T-cell (primary cell): ENCODE data around the gene RSL1D1. TPM values are rescaled to one million over a fixed set of nuclear protein-coding genes. Genes with fewer than 3 reads are reported as not detected.
A peak's percentile ranks its signal among the peaks of the same experiment; 100 is the strongest.
"Not testable (repeated sequence)": the region's sequence is repeated elsewhere in the genome, so short reads cannot be mapped to it uniquely, and the experiment has no call there.

Experiments used
- ATAC-seq, 4 experiments: fragments of 200-7000 bp in 3 of 4; fragments of 150-1000 bp in 1 of 4; cut with Tn5 transposase; replicated peaks in 1 of 4; 1 replicate in 3 of 4; 2 replicates in 1 of 4; pipeline ENCODE4 v1.10.0; 2021; ENCODE audit warnings: moderate library complexity in 3 of 4, mild to moderate bottlenecking in 2 of 4, moderate number of reproducible peaks in 1 of 4
- CTCF ChIA-PET, 2 donors: fragments of 300-600 bp; sonication (Branson Sonifier 250); formaldehyde crosslinking; loops; one replicate each; lab custom pipeline; 2022; ENCODE audit warnings: antibody characterized with exemption in 2 of 2; lab: Charles Lee
- POLR2A ChIA-PET, 2 donors: fragments of 300-600 bp; sonication (Branson Sonifier 250); formaldehyde crosslinking; loops; one replicate each; lab custom pipeline; 2022; ENCODE audit warnings: antibody characterized with exemption in 2 of 2; lab: Charles Lee
- DNase-seq, 35 experiments: peaks; one replicate each; pipeline versions ENCODE4 v3.0.0 to v3.0.0-alpha.2; 2013 to 2023
- H3K27ac ChIP-seq: one replicate; pipeline ENCODE4 v1.5.1; 2013; ENCODE audit warnings: low read length
- H3K27me3 ChIP-seq, 2 experiments: replicated peaks in 1 of 2; 1 replicate in 1 of 2; 2 replicates in 1 of 2; pipeline versions ENCODE4 v1.6.1 to v1.7.0; 2013; ENCODE audit warnings: low read length in 1 of 2, mixed read lengths in 1 of 2; ENCODE audit not compliant: control insufficient read depth in 2 of 2, insufficient read depth in 2 of 2; ENCODE audit errors: extremely low read depth in 1 of 2
- H3K36me3 ChIP-seq, 2 donors: 1 replicate in 1 of 2; 2 replicates in 1 of 2; pipeline versions ENCODE4 v1.6.1 to v1.7.0; 2013; ENCODE audit warnings: low read length in 1 of 2; ENCODE audit not compliant: control insufficient read depth in 2 of 2, insufficient read depth in 1 of 2; ENCODE audit errors: extremely low read depth in 1 of 2
- H3K4me1 ChIP-seq, 2 experiments: 1 replicate in 1 of 2; 2 replicates in 1 of 2; pipeline versions ENCODE4 v1.6.1 to v1.7.0; 2013; ENCODE audit warnings: low read length in 2 of 2, mixed read lengths in 1 of 2; ENCODE audit not compliant: insufficient read depth in 2 of 2, control insufficient read depth in 1 of 2; ENCODE audit errors: extremely low read depth in 1 of 2
- H3K4me3 ChIP-seq, 2 donors: 1 replicate in 1 of 2; 2 replicates in 1 of 2; pipeline versions ENCODE4 v1.5.1 to v1.7.0; 2013; ENCODE audit warnings: mild to moderate bottlenecking in 2 of 2, low read length in 1 of 2, moderate library complexity in 1 of 2; ENCODE audit not compliant: control insufficient read depth in 1 of 2; ENCODE audit errors: extremely low read depth in 1 of 2
- H3K9me3 ChIP-seq: 2 replicates; pipeline ENCODE4 v1.7.0; 2013
- H3K27ac Mint-ChIP-seq, 2 donors: one replicate each; pipeline ENCODE4 v1.8.0; 2020 to 2021; ENCODE audit warnings: mild to moderate bottlenecking in 2 of 2, mixed read lengths in 2 of 2
- H3K27me3 Mint-ChIP-seq, 2 donors: one replicate each; pipeline ENCODE4 v1.8.0; 2021 to 2022; ENCODE audit warnings: mixed read lengths in 2 of 2
- H3K36me3 Mint-ChIP-seq: one replicate; pipeline ENCODE4 v1.8.0; 2021; ENCODE audit warnings: mixed read lengths
- H3K4me1 Mint-ChIP-seq, 3 donors: one replicate each; pipeline ENCODE4 v1.8.0; 2020 to 2022; ENCODE audit warnings: mixed read lengths in 3 of 3, mild to moderate bottlenecking in 1 of 3
- H3K4me3 Mint-ChIP-seq, 3 donors: one replicate each; pipeline ENCODE4 v1.8.0; 2020 to 2022; ENCODE audit warnings: mild to moderate bottlenecking in 3 of 3, mixed read lengths in 3 of 3, moderate library complexity in 3 of 3
- H3K9me3 Mint-ChIP-seq, 3 donors: one replicate each; pipeline ENCODE4 v1.8.0; 2020 to 2022; ENCODE audit warnings: mixed read lengths in 3 of 3
- WGBS: methylation state at CpG from one replicate; pipeline ENCODE4 v1.1.5; 2013; ENCODE audit warnings: missing lambda C conversion rate; ENCODE audit not compliant: insufficient coverage; 5-methylcytosine and 5-hydroxymethylcytosine counted together
- total RNA-seq, 35 experiments: library from RNA in 6 of 35; stranded (reverse) in 6 of 35; fragments of 120-200 nt in 1 of 35; gene quantifications; one replicate each; pipeline versions ENCODE4 v1.2.1 to v1.2.4 and lab custom pipeline; 2013 to 2026

The RSL1D1 gene
- total RNA-seq, 5 donors from 2014 or later (not counting 1 experiment from before 2014, with no cell fraction given) = 165 to 205 (median 180) TPM

DNA sequence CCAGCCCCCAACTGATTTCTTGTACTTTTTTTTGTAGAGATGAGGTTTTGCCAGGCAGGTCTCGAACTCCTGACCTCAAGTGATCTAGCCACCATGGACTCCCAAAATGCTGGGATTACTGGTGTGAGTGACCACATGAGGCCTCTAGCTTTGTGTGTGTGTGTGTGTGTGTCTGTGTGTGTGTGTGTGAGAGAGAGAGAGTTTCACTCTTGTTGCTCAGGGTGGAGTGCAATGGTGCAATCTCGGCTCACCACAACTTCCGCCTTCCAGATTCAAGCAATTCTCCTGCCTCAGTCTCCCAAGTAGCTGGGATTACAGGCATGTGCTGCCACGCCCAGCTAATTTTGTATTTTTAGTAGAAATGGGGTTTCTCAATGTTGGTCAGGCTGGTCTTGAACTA lies 36.5 kb downstream of the RSL1D1 start:
- no CpG with 5 or more reads among the region's 4 CpGs for WGBS
- CTCF ChIA-PET, H3K36me3 ChIP-seq, H3K4me1 ChIP-seq, H3K27ac ChIP-seq, H3K9me3 Mint-ChIP-seq, H3K4me3 Mint-ChIP-seq, DNase-seq, H3K27me3 ChIP-seq, ATAC-seq, H3K27me3 Mint-ChIP-seq, H3K9me3 ChIP-seq, H3K4me3 ChIP-seq, H3K36me3 Mint-ChIP-seq, H3K27ac Mint-ChIP-seq: not testable (repeated sequence)
- POLR2A ChIA-PET = interaction anchor here in 1 of 2 donors (0.9 kb wide), 1 partner anchor 13 kb away, joined by 3 read pairs; no protein-coding TSS in a partner anchor
- H3K4me1 Mint-ChIP-seq = peaks cover 7 to 12% (median 10%) of the 10 kb centered on the region in 3 donors

- Mint-ChIP-seq H3K27me3 (no peaks in the 10 kb centered on the region), H3K36me3 (no peaks in the 10 kb centered on the region), H3K27ac (no peak overlapping the region), H3K9me3 (no peaks in the 10 kb centered on the region), H3K4me3 (no peak overlapping the region), H3K4me1 (peaks cover 10% of the 10 kb centered on the region in 3 donors)
- H3K36me3 ChIP-seq = no peaks in the 10 kb centered on the region
- peaks cover 0 to 15% of the 10 kb centered on the region in 2 experiments for H3K27me3 ChIP-seq
- POLR2A ChIA-PET = no interaction called here
- WGBS = 40% methylated on average over 1 of the region's 8 CpGs
- no peak overlapping the region for H3K4me3 ChIP-seq
- no peak for DNase-seq
- CTCF ChIA-PET = no interaction called here
- no peak for ATAC-seq
- H3K9me3 ChIP-seq = no peaks in the 10 kb centered on the region
- no peak overlapping the region for H3K27ac ChIP-seq
- H3K4me1 ChIP-seq = no peaks in the 10 kb centered on the region
Measured at GRCh38 chr16:11806721-11807120, 44.6 kb downstream of the RSL1D1 start.

DNA sequence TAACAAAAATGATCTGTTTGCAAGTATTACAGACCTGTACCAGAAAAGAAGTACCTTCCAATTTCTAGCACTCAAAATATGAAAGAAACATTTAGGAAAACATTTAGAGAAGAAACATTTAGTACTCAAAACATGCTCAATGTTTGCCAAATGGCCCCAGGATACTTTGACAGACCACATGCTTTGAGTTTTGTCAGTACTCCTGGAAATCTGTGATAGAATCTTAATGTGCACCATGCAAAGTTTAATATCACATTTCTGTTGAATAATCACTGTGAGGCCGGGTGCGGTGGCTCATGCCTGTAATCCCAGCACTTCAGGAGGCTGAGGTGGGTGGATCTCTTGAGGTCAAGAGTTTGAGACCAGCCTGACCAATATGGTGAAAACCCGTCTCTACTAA lies 45.8 kb downstream of the RSL1D1 start:
- Histone ChIP-seq H3K36me3 (no peaks in the 10 kb centered on the region), H3K27me3 (peaks cover 0 to 13% of the 10 kb centered on the region in 2 experiments), H3K27ac (no peak overlapping the region), H3K4me3 (no peak overlapping the region), H3K9me3 (no peaks in the 10 kb centered on the region), H3K4me1 (peaks cover 0 to under 1% of the 10 kb centered on the region in 2 experiments)
- Mint-ChIP-seq H3K27me3 (no peaks in the 10 kb centered on the region), H3K4me1 (peaks cover 14 to 17% (median 16%) of the 10 kb centered on the region in 3 donors), H3K27ac (no peak overlapping the region), H3K36me3 (no peaks in the 10 kb centered on the region), H3K4me3 (no peak overlapping the region), H3K9me3 (no peaks in the 10 kb centered on the region)
- POLR2A ChIA-PET = interaction anchor here in 1 of 2 donors (0.6 kb wide), 1 partner anchor 254 kb away, joined by 3 read pairs; no protein-coding TSS in a partner anchor
- ATAC-seq (no peak), DNase-seq (no peak)
- CTCF ChIA-PET = no interaction called here
- 100% methylated on average over 2 of the region's 3 CpGs for WGBS

- H3K27me3 Mint-ChIP-seq = no peaks in the 10 kb centered on the region
- CTCF ChIA-PET = no interaction called here
- ATAC-seq (no peak), DNase-seq (no peak)
- no peak overlapping the region for H3K27ac ChIP-seq
- no peak overlapping the region for H3K27ac Mint-ChIP-seq
- H3K4me1 ChIP-seq = peaks cover 18 to 31% of the 10 kb centered on the region in 2 experiments
- no peaks in the 10 kb centered on the region for H3K27me3 ChIP-seq
- no peak overlapping the region for H3K4me3 Mint-ChIP-seq
- no peaks in the 10 kb centered on the region for H3K36me3 Mint-ChIP-seq
- H3K9me3 ChIP-seq = no peaks in the 10 kb centered on the region
- peaks cover 36 to 42% (median 40%) of the 10 kb centered on the region in 3 donors for H3K4me1 Mint-ChIP-seq
- H3K4me3 ChIP-seq = no peak overlapping the region
- no peaks in the 10 kb centered on the region for H3K36me3 ChIP-seq
- 100% methylated on average over 1 of the region's 3 CpGs for WGBS
- no peaks in the 10 kb centered on the region for H3K9me3 Mint-ChIP-seq
- POLR2A ChIA-PET = no interaction called here
Measured at GRCh38 chr16:11801481-11802021, 49.8 kb downstream of the RSL1D1 start.

DNA sequence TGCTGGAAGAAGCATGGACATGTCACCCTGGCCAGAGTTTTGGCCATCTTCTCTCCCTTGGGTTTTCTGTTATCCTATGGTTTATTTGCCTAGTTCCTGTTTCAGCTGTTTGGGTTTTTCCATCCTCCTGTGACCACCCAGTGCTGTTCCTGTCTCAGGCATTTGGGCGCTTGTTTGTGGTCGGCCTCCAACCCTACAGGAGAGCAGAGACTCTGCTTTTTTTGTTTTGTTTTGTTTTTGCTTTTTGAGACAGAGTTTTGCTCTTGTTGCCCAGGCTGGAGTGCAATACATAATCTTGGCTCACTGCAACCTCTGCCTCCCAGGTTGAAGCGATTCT lies 51.0 kb downstream of the RSL1D1 start:
- Histone ChIP-seq H3K4me1 (peaks cover 18 to 41% of the 10 kb centered on the region in 2 experiments), H3K4me3 (no peak overlapping the region), H3K9me3 (no peaks in the 10 kb centered on the region), H3K27me3 (no peaks in the 10 kb centered on the region), H3K36me3 (no peaks in the 10 kb centered on the region), H3K27ac (no peak overlapping the region)
- ChIA-PET POLR2A (interaction anchor here in 1 of 2 donors (0.7 kb wide), 1 partner anchor 13 kb away, joined by 3 read pairs; no protein-coding TSS in a partner anchor), CTCF (no interaction called here)
- whole genome bisulfite sequencing = 100% methylated on average over 1 of the region's 3 CpGs
- Mint-ChIP-seq H3K9me3 (no peaks in the 10 kb centered on the region), H3K4me3 (peak overlapping the region in 2 of 3 donors; percentile 61 to 93), H3K4me1 (peaks cover 44 to 50% (median 49%) of the 10 kb centered on the region in 3 donors), H3K27ac (peak overlapping the region; percentile 94 to 98), H3K27me3 (no peaks in the 10 kb centered on the region), H3K36me3 (no peaks in the 10 kb centered on the region)
- no peak for ATAC-seq
- DNase-seq = no peak

DNA sequence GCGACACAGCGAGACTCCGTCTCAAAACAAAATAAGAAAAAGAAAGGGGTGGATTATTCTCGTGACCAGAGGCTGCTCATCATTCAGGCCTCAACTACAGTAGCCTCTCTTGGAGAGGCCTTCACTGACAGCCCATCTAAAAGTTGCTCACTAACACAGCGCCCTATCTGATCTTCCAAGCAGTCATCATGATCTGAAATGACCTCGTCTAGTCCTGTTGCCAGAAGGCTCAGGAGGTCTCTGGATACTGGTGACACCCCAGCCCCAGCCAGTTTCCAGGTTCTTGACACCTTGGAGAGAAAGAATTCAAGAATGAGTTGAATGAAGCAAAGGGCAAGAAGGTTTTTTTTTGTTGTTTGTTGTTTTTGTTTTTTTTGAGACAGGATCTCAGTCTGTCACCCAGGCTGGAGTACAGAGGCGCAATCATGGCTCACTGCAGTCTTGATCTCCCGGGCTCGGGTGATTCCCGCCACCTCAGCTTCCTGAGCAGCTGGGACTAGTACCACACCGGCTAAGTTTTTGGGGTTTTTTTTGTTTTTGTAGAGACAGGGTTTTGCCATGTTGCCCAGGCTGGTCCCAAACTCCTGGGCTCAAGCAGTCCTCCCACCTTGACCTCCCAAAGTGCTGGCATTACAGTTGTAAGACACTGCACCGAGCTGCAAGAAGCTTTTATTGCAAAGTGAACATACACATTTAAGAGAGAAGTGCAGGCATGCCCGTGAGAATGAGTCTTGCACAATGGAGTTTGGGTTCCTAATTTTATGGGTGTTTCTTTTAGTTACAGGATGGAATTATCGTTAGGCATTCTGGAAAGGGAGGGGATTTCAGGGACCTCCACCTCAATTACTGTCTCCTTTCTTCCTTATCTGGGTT lies 51.6 kb downstream of the RSL1D1 start:
- H3K27ac ChIP-seq = no peak overlapping the region
- ChIA-PET CTCF (interaction anchor here in 1 of 2 donors (0.6 to 4.0 kb wide), 2 partner anchors 14 to 59 kb away, joined by 3 to 37 read pairs; no protein-coding TSS in a partner anchor), POLR2A (interaction anchor here (0.7 to 1.1 kb wide), 3 partner anchors 9 to 13 kb away, joined by 3 to 6 read pairs (median 5); no protein-coding TSS in a partner anchor)
- Mint-ChIP-seq H3K27me3 (no peaks in the 10 kb centered on the region), H3K4me1 (peaks cover 50 to 56% (median 55%) of the 10 kb centered on the region in 3 donors), H3K4me3 (peak overlapping the region; percentile 61 to 93 (median 92)), H3K9me3 (no peaks in the 10 kb centered on the region), H3K27ac (peak overlapping the region; percentile 94 to 98), H3K36me3 (peaks cover 4% of the 10 kb centered on the region)
- WGBS = 41% methylated on average over 5 of the region's 14 CpGs
- H3K9me3 ChIP-seq = no peaks in the 10 kb centered on the region
- peak in 1 of 4 experiments; percentile 23 for ATAC-seq
- peak in 19 of 35 experiments; percentile 17 to 68 (median 35) for DNase-seq
- no peaks in the 10 kb centered on the region for H3K27me3 ChIP-seq
- peaks cover 20 to 45% of the 10 kb centered on the region in 2 experiments for H3K4me1 ChIP-seq
- H3K4me3 ChIP-seq = peak overlapping the region in 1 of 2 donors; percentile 8
- no peaks in the 10 kb centered on the region for H3K36me3 ChIP-seq
